Astrocyte (in vitro differentiated cells and primary cell): ENCODE measurements around the gene NR2C2AP. TPM values are rescaled to one million over a fixed set of nuclear protein-coding genes. Genes with fewer than 3 reads are reported as not detected.

Experiments
- DNase-seq: peaks from one replicate; pipeline ENCODE4 v3.0.0-alpha.2; 2010; ENCODE audit warnings: low read depth
- FAIRE-seq: peaks from 2 replicates; lab custom pipeline; 2011; peaks lifted over from hg19 to GRCh38; lab: Jason Lieb, UNC
- H2AFZ ChIP-seq: 2 replicates; pipeline ENCODE4 v1.6.0; 2012; ENCODE audit warnings: low read depth, low read length, inconsistent platforms
- H3K27ac ChIP-seq: 2 replicates; pipeline ENCODE4 v1.5.1; 2011; ENCODE audit warnings: low read depth, low read length, inconsistent platforms
- H3K27me3 ChIP-seq: 2 replicates; pipeline ENCODE4 v1.6.0; 2011; ENCODE audit warnings: low read length, inconsistent platforms; ENCODE audit not compliant: insufficient read depth
- H3K36me3 ChIP-seq: 2 replicates; pipeline ENCODE4 v1.5.1; 2011; ENCODE audit warnings: low read length, inconsistent platforms; ENCODE audit not compliant: insufficient read depth
- H3K4me1 ChIP-seq: 2 replicates; pipeline ENCODE4 v1.5.1; 2011; ENCODE audit warnings: low read length, inconsistent platforms; ENCODE audit not compliant: insufficient read depth
- H3K4me2 ChIP-seq: 2 replicates; pipeline ENCODE4 v1.6.0; 2012; ENCODE audit warnings: low read length, inconsistent platforms
- H3K4me3 ChIP-seq: 2 replicates; pipeline ENCODE4 v1.5.1; 2011; ENCODE audit warnings: low read depth, mild to moderate bottlenecking, low read length, inconsistent platforms; ENCODE audit not compliant: insufficient read depth
- H3K79me2 ChIP-seq: 2 replicates; pipeline ENCODE4 v1.6.0; 2012; ENCODE audit warnings: mild to moderate bottlenecking, low read length, inconsistent platforms; ENCODE audit not compliant: insufficient read depth
- H3K9ac ChIP-seq: 2 replicates; pipeline ENCODE4 v1.6.0; 2012; ENCODE audit warnings: mild to moderate bottlenecking, low read length, inconsistent platforms
- H3K9me3 ChIP-seq: 2 replicates; pipeline ENCODE4 v1.5.1; 2012; ENCODE audit warnings: low read depth, mild to moderate bottlenecking, low read length, inconsistent platforms; ENCODE audit not compliant: insufficient read depth
- H4K20me1 ChIP-seq: 2 replicates; pipeline ENCODE4 v1.6.0; 2012; ENCODE audit warnings: low read length, inconsistent platforms; ENCODE audit not compliant: insufficient read depth
- H3K27ac Mint-ChIP-seq: one replicate; pipeline ENCODE4 v1.8.0; 2021; ENCODE audit warnings: mild to moderate bottlenecking, mixed read lengths; ENCODE audit not compliant: unreplicated experiment
- H3K27me3 Mint-ChIP-seq: one replicate; pipeline ENCODE4 v1.8.0; 2021; ENCODE audit warnings: low read depth, mixed read lengths; ENCODE audit not compliant: unreplicated experiment
- H3K36me3 Mint-ChIP-seq: one replicate; pipeline ENCODE4 v1.8.0; 2021; ENCODE audit warnings: low read depth, mixed read lengths; ENCODE audit not compliant: unreplicated experiment
- H3K4me1 Mint-ChIP-seq: one replicate; pipeline ENCODE4 v1.8.0; 2021; ENCODE audit warnings: low read depth, mixed read lengths; ENCODE audit not compliant: unreplicated experiment
- H3K4me3 Mint-ChIP-seq: one replicate; pipeline ENCODE4 v1.8.0; 2021; ENCODE audit warnings: mild to moderate bottlenecking, moderate library complexity, mixed read lengths; ENCODE audit not compliant: unreplicated experiment
- H3K9me3 Mint-ChIP-seq: one replicate; pipeline ENCODE4 v1.8.0; 2021; ENCODE audit warnings: mild to moderate bottlenecking, mixed read lengths; ENCODE audit not compliant: unreplicated experiment
- CTCF ChIP-seq: IDR thresholded peaks from 2 replicates; pipeline ENCODE4 v1.5.1; 2011; ENCODE audit warnings: low read depth, mild to moderate bottlenecking, inconsistent platforms, low read length, moderate library complexity; ENCODE audit not compliant: insufficient read depth
- EZH2 ChIP-seq: IDR thresholded peaks from 2 replicates; pipeline ENCODE4 v1.6.1; 2012; ENCODE audit warnings: mild to moderate bottlenecking, low read length, inconsistent platforms; ENCODE audit not compliant: insufficient read depth
- total RNA-seq: library from RNA; stranded (reverse); gene quantifications from 2 replicates; pipeline ENCODE4 v1.2.1, GENCODE V29; 2021

Gene NR2C2AP
- total RNA-seq, 1 donor from 2014 or later: 5.1 TPM

GRCh38 chr19:19214892-19215291, 11.7 kb upstream of the NR2C2AP start:
- Mint-ChIP-seq H3K4me3 (no peak overlapping the region), H3K27ac (no peak overlapping the region), H3K9me3 (peaks cover 5% of the 10 kb centered on the region), H3K4me1 (no peaks in the 10 kb centered on the region), H3K27me3 (peaks cover 54% of the 10 kb centered on the region), H3K36me3 (no peaks in the 10 kb centered on the region)
- TF ChIP-seq EZH2 (no peak), CTCF (no peak)
- FAIRE-seq (no peak), DNase-seq (peak; percentile 25)
- Histone ChIP-seq H3K9ac (no peak overlapping the region), H3K27me3 (peaks cover 23% of the 10 kb centered on the region), H3K9me3 (no peaks in the 10 kb centered on the region), H3K79me2 (no peaks in the 10 kb centered on the region), H3K4me2 (no peak overlapping the region), H4K20me1 (no peaks in the 10 kb centered on the region), H3K27ac (no peak overlapping the region), H3K36me3 (no peaks in the 10 kb centered on the region), H3K4me3 (no peak overlapping the region), H3K4me1 (no peaks in the 10 kb centered on the region), H2AFZ (no peak overlapping the region)

GRCh38 chr19:19214159-19214490, 10.9 kb upstream of the NR2C2AP start:
- no peak overlapping the region for H3K4me3 Mint-ChIP-seq
- H3K27ac Mint-ChIP-seq: no peak overlapping the region
- no peak overlapping the region for H3K4me2 ChIP-seq
- peaks cover 5% of the 10 kb centered on the region for H3K9me3 Mint-ChIP-seq
- no peaks in the 10 kb centered on the region for H3K36me3 ChIP-seq
- no peak overlapping the region for H3K4me3 ChIP-seq
- peaks cover 61% of the 10 kb centered on the region for H3K27me3 Mint-ChIP-seq
- H3K79me2 ChIP-seq: no peaks in the 10 kb centered on the region
- H3K27ac ChIP-seq: no peak overlapping the region
- no peak for TF ChIP-seq EZH2
- no peak for TF ChIP-seq CTCF
- FAIRE-seq (no peak), DNase-seq (no peak)
- H4K20me1 ChIP-seq: no peaks in the 10 kb centered on the region
- H3K4me1 ChIP-seq: no peaks in the 10 kb centered on the region
- H3K9ac ChIP-seq: no peak overlapping the region
- no peaks in the 10 kb centered on the region for H3K4me1 Mint-ChIP-seq
- H2AFZ ChIP-seq: no peak overlapping the region
- peaks cover 23% of the 10 kb centered on the region for H3K27me3 ChIP-seq
- no peaks in the 10 kb centered on the region for H3K36me3 Mint-ChIP-seq
- H3K9me3 ChIP-seq: no peaks in the 10 kb centered on the region

GRCh38 chr19:19213426-19214158, 10.4 kb upstream of the NR2C2AP start:
- DNase-seq: no peak
- no peaks in the 10 kb centered on the region for H4K20me1 ChIP-seq
- Mint-ChIP-seq H3K9me3 (peaks cover 5% of the 10 kb centered on the region), H3K36me3 (no peaks in the 10 kb centered on the region), H3K27ac (no peak overlapping the region), H3K4me3 (no peak overlapping the region), H3K27me3 (peaks cover 63% of the 10 kb centered on the region), H3K4me1 (no peaks in the 10 kb centered on the region)
- no peak overlapping the region for H3K27ac ChIP-seq
- no peaks in the 10 kb centered on the region for H3K36me3 ChIP-seq
- H3K4me3 ChIP-seq: no peak overlapping the region
- FAIRE-seq: no peak
- H3K4me2 ChIP-seq: no peak overlapping the region
- no peak for TF ChIP-seq EZH2
- H3K27me3 ChIP-seq: peaks cover 23% of the 10 kb centered on the region
- H3K79me2 ChIP-seq: no peaks in the 10 kb centered on the region
- H3K9ac ChIP-seq: no peak overlapping the region
- no peaks in the 10 kb centered on the region for H3K4me1 ChIP-seq
- H2AFZ ChIP-seq: no peak overlapping the region
- H3K9me3 ChIP-seq: no peaks in the 10 kb centered on the region
